HG02885 (cell line): ENCODE data around the gene APH1A.
"Not testable (repeated sequence)": the region's sequence is repeated elsewhere in the genome, so short reads cannot be mapped to it uniquely, and the experiment has no call there.

Experiments
- ATAC-seq: cut with Tn5 transposase; IDR thresholded peaks from one replicate; pipeline ENCODE4 v1.9.1; 2021; ENCODE audit warnings: mild to moderate bottlenecking; ENCODE audit not compliant: unreplicated experiment, poor library complexity

The APH1A gene

GRCh38 chr1:150268705-150269403 is at the start of gene APH1A:
TSS of gene APH1A (minus strand) at chr1:150269016. CDS start at chr1:150268810, 206 bp downstream.
- peak; percentile 96 for ATAC-seq

- not testable (repeated sequence) for ATAC-seq
These were observed 45.9 kb upstream of the APH1A start for GRCh38 chr1:150314691-150315090.

- no peak for ATAC-seq
These were observed 42.9 kb upstream of the APH1A start for GRCh38 chr1:150311762-150312161.

- ATAC-seq = no peak
These were observed 41.1 kb upstream of the APH1A start for GRCh38 chr1:150309758-150310508.

- ATAC-seq = not testable (repeated sequence)
These were observed 39.8 kb upstream of the APH1A start for GRCh38 chr1:150308585-150308984.

GRCh38 chr1:150302902-150303301 is 34.1 kb upstream of the APH1A start:
- no peak for ATAC-seq

GRCh38 chr1:150302338-150302737 is 33.5 kb upstream of the APH1A start:
- no peak for ATAC-seq

GRCh38 chr1:150299716-150300115 is 30.9 kb upstream of the APH1A start:
- ATAC-seq = no peak

GRCh38 chr1:150295476-150295875 is 26.7 kb upstream of the APH1A start:
- ATAC-seq = no peak

GRCh38 chr1:150293433-150294253 is 24.8 kb upstream of the APH1A start, which contains the start of gene MRPS21:
TSS of gene MRPS21 (plus strand) at chr1:150293861. CDS start at chr1:150294367, 506 bp downstream.
- peak; percentile 98 for ATAC-seq

- ATAC-seq = no peak
These were observed 20.0 kb upstream of the APH1A start for GRCh38 chr1:150288822-150289221.

- ATAC-seq = no peak
These were observed 19.6 kb upstream of the APH1A start for GRCh38 chr1:150288382-150288781.

GRCh38 chr1:150283260-150283659 is 14.4 kb upstream of the APH1A start:
- no peak for ATAC-seq

- no peak for ATAC-seq
These were observed 13.7 kb upstream of the APH1A start for GRCh38 chr1:150282558-150282958.

GRCh38 chr1:150281758-150282557 is 13.1 kb upstream of the APH1A start, which contains the start of gene CIART:
TSS of gene CIART (plus strand) at chr1:150282554. CDS start at chr1:150283268, 714 bp downstream.
- ATAC-seq = peak; percentile 78

- ATAC-seq = no peak
These were observed 12.5 kb upstream of the APH1A start for GRCh38 chr1:150281221-150281757.

- ATAC-seq = no peak
These were observed 11.4 kb upstream of the APH1A start for GRCh38 chr1:150280138-150280707.

- ATAC-seq = no peak
These were observed 4.5 kb upstream of the APH1A start for GRCh38 chr1:150273311-150273710.

GRCh38 chr1:150271291-150271959 is 2.6 kb upstream of the APH1A start:
- no peak for ATAC-seq
